IPS-18a (cell line): ENCODE results near the gene POLR1A.

ENCODE experiments used
- H3K27ac ChIP-seq: one replicate; pipeline ENCODE4 v1.5.1; 2013; ENCODE audit warnings: low read length
- H3K27me3 ChIP-seq: one replicate; pipeline ENCODE4 v1.6.1; 2013; ENCODE audit warnings: mild to moderate bottlenecking, low read length; ENCODE audit not compliant: control insufficient read depth, insufficient read depth
- H3K36me3 ChIP-seq: one replicate; pipeline ENCODE4 v1.6.1; 2013; ENCODE audit warnings: low read depth, low read length; ENCODE audit not compliant: control insufficient read depth
- H3K4me1 ChIP-seq: one replicate; pipeline ENCODE4 v1.6.1; 2013; ENCODE audit warnings: low read depth, low read length; ENCODE audit not compliant: control insufficient read depth
- H3K4me3 ChIP-seq: one replicate; pipeline ENCODE4 v1.5.1; 2013; ENCODE audit warnings: low read length
- H3K9ac ChIP-seq: one replicate; pipeline ENCODE4 v1.6.1; 2013; ENCODE audit warnings: mild to moderate bottlenecking, low read length, moderate library complexity
- H3K9me3 ChIP-seq: one replicate; pipeline ENCODE4 v1.6.1; 2013; ENCODE audit warnings: low read depth, low read length; ENCODE audit not compliant: control insufficient read depth

The POLR1A gene

GRCh38 chr2:86025229-86025820 lies 80.4 kb downstream of the POLR1A start:
- H3K27ac ChIP-seq, result no peak overlapping the region
- H3K4me1 ChIP-seq, result no peaks in the 10 kb centered on the region
- peaks cover 51% of the 10 kb centered on the region for H3K36me3 ChIP-seq

GRCh38 chr2:86023366-86023712 lies 82.3 kb downstream of the POLR1A start:
- Histone ChIP-seq H3K27me3 (no peaks in the 10 kb centered on the region), H3K4me3 (no peak overlapping the region), H3K27ac (no peak overlapping the region), H3K9me3 (no peaks in the 10 kb centered on the region), H3K9ac (no peak overlapping the region), H3K4me1 (no peaks in the 10 kb centered on the region), H3K36me3 (peaks cover 32% of the 10 kb centered on the region)

More at GRCh38 chr2:86025229-86025820, 80.4 kb downstream of the POLR1A start:
- Histone ChIP-seq H3K27me3 (no peaks in the 10 kb centered on the region), H3K9me3 (no peaks in the 10 kb centered on the region), H3K9ac (no peak overlapping the region), H3K4me3 (no peak overlapping the region)

GRCh38 chr2:86022661-86023365 lies 82.9 kb downstream of the POLR1A start:
- Histone ChIP-seq H3K9me3 (no peaks in the 10 kb centered on the region), H3K27me3 (no peaks in the 10 kb centered on the region), H3K9ac (no peak overlapping the region), H3K27ac (no peak overlapping the region), H3K4me1 (no peaks in the 10 kb centered on the region), H3K4me3 (no peak overlapping the region), H3K36me3 (peaks cover 26% of the 10 kb centered on the region)

- no peak overlapping the region for H3K27ac ChIP-seq
- H3K36me3 ChIP-seq, result peaks cover 16% of the 10 kb centered on the region
- H3K9ac ChIP-seq, result no peak overlapping the region
- no peaks in the 10 kb centered on the region for H3K9me3 ChIP-seq
- H3K4me3 ChIP-seq, result no peak overlapping the region
- H3K27me3 ChIP-seq, result no peaks in the 10 kb centered on the region
- H3K4me1 ChIP-seq, result no peaks in the 10 kb centered on the region
Observed at GRCh38 chr2:86021396-86022378, 84.0 kb downstream of the POLR1A start.

- H3K36me3 ChIP-seq, result peaks cover 10% of the 10 kb centered on the region
- H3K9ac ChIP-seq, result no peak overlapping the region
- H3K9me3 ChIP-seq, result no peaks in the 10 kb centered on the region
- H3K27ac ChIP-seq, result no peak overlapping the region
- no peaks in the 10 kb centered on the region for H3K4me1 ChIP-seq
- H3K4me3 ChIP-seq, result no peak overlapping the region
- no peaks in the 10 kb centered on the region for H3K27me3 ChIP-seq
Observed at GRCh38 chr2:86020984-86021383, 84.7 kb downstream of the POLR1A start.

GRCh38 chr2:86019121-86019520 lies 86.6 kb downstream of the POLR1A start:
- no peaks in the 10 kb centered on the region for H3K27me3 ChIP-seq
- no peak overlapping the region for H3K4me3 ChIP-seq
- H3K36me3 ChIP-seq, result no peaks in the 10 kb centered on the region
- H3K27ac ChIP-seq, result no peak overlapping the region
- peaks cover 5% of the 10 kb centered on the region for H3K9me3 ChIP-seq
- no peaks in the 10 kb centered on the region for H3K4me1 ChIP-seq
- H3K9ac ChIP-seq, result no peak overlapping the region

- no peak overlapping the region for H3K9ac ChIP-seq
- H3K27ac ChIP-seq, result no peak overlapping the region
- peaks cover 5% of the 10 kb centered on the region for H3K9me3 ChIP-seq
Observed at GRCh38 chr2:86017901-86018896, 87.5 kb downstream of the POLR1A start.

GRCh38 chr2:86016581-86016980 lies 89.1 kb downstream of the POLR1A start:
- H3K27me3 ChIP-seq, result no peaks in the 10 kb centered on the region
- H3K9ac ChIP-seq, result no peak overlapping the region
- peaks cover 5% of the 10 kb centered on the region for H3K9me3 ChIP-seq
- no peak overlapping the region for H3K4me3 ChIP-seq
- no peak overlapping the region for H3K27ac ChIP-seq
- H3K36me3 ChIP-seq, result no peaks in the 10 kb centered on the region
- no peaks in the 10 kb centered on the region for H3K4me1 ChIP-seq

More at GRCh38 chr2:86017901-86018896, 87.5 kb downstream of the POLR1A start:
- no peaks in the 10 kb centered on the region for H3K27me3 ChIP-seq
- no peaks in the 10 kb centered on the region for H3K4me1 ChIP-seq
- H3K36me3 ChIP-seq, result no peaks in the 10 kb centered on the region
- no peak overlapping the region for H3K4me3 ChIP-seq

- no peak overlapping the region for H3K4me3 ChIP-seq
- H3K4me1 ChIP-seq, result no peaks in the 10 kb centered on the region
- no peak overlapping the region for H3K27ac ChIP-seq
- no peaks in the 10 kb centered on the region for H3K36me3 ChIP-seq
- no peak overlapping the region for H3K9ac ChIP-seq
- peaks cover 5% of the 10 kb centered on the region for H3K9me3 ChIP-seq
- no peaks in the 10 kb centered on the region for H3K27me3 ChIP-seq
Observed at GRCh38 chr2:86015699-86016098, 90.0 kb downstream of the POLR1A start.

GRCh38 chr2:86015006-86015405 lies 90.7 kb downstream of the POLR1A start:
- H3K4me1 ChIP-seq, result no peaks in the 10 kb centered on the region
- no peak overlapping the region for H3K4me3 ChIP-seq
- no peaks in the 10 kb centered on the region for H3K27me3 ChIP-seq
- H3K36me3 ChIP-seq, result no peaks in the 10 kb centered on the region
- H3K9me3 ChIP-seq, result peaks cover 5% of the 10 kb centered on the region
- no peak overlapping the region for H3K9ac ChIP-seq
- no peak overlapping the region for H3K27ac ChIP-seq
